Head of caudate nucleus (tissue), 42 donors: Measurements from ENCODE around the gene FLNB.
"Not testable (repeated sequence)": the region's sequence is repeated elsewhere in the genome, so short reads cannot be mapped to it uniquely, and the experiment has no call there.

ENCODE experiments used
- DNase-seq, 42 donors: peaks; one replicate each; pipeline versions ENCODE4 v3.0.0 to v3.0.0-alpha.2; 2020 to 2021; ENCODE audit warnings: mixed read lengths in 7 of 42
- intact Hi-C: fragments of 100-400 bp; cut with DNase I; formaldehyde crosslinking; loops from one replicate; pipeline ENCODE4 v1.15.0; 2022

Gene FLNB

DNA sequence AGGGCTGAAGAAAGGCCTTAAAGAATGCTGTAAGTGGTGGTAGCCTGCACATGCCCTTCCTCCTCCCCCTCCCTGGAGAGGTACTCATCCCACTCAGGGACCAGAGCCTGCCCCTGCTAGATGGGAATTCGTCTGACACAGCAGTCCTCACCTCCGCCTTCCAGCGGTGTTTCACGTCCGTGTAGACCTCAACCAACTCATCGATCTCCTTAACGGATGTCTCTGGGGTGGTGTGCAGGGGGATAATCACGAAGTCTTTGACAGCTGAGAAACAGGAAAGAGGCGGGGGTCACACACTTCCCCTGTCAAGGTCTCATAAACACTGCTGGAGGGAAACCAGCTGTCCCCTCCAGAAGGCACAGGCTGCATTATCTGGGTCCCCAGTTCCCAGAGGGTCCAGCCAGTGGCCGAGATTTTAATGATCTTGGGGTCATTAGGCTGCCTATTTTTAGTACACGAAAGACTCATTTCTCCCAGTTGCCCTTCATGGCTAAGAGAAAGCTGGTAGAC is 192.7 kb downstream of the FLNB start:
- no peak for DNase-seq
- intact Hi-C loops = no loop called here

DNA sequence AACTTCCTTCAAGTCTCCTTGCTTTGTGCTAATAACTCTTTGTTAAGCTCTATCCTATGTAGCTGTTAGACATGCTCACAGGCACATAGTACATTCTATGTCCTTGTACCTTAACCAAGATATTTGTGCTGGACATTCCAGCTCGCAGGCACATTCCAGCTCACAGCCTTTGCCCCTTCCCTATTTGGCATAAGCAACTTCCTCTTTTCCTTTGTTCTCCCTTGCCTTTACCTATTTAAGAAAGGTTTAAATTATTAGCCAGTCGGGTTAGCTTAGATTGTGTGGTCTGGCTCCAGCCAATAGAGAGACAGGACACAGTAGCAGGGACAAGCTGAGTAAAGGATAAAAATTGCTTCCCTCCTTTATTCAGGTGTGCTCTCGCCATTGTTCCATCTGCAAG is 193.2 kb downstream of the FLNB start:
- intact Hi-C loops, DNase-seq: not testable (repeated sequence)

DNA sequence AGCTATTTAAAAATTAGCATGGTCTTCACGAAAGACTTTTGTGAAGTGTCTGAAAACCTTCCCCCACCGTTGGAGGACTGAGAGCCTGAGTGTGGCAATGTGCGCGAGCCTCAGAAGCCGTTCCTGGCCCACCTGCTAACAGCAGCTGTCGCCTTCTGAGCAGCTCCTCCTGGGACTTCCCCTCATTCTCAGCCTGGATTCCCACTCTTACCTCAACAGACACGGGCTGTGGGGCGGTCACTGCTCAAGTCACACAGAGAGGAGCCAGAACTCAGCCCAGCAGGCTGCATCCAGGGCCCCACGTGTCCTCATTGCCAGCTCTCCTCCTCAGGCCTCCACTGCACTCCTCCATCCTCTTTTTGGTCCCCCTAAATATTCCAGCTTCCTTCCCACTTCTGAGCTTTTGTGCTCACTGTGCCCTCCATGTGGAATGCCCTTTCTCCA is 194.7 kb downstream of the FLNB start:
- intact Hi-C loops = no loop called here
- DNase-seq = no peak

DNA sequence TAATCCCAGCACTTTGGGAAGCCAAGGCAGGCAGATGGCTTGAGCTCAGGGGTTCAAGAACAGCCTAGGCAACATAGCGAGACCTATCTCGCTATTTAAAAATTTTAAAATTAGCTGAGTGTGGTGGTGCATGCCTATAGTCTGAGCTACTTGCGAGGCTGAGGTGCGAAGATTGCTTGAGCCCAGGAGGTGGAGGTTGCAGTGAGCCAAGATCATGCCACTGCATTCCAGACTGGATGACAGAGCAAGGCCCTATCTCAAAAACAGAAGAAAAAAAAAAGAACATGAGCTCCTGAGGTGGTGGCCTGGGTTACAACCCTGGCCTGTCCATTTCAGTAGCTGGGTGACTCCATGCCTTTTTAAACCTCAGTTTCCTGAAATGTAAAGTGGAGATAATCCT is 195.3 kb downstream of the FLNB start:
- intact Hi-C loops = no loop called here
- DNase-seq = no peak

DNA sequence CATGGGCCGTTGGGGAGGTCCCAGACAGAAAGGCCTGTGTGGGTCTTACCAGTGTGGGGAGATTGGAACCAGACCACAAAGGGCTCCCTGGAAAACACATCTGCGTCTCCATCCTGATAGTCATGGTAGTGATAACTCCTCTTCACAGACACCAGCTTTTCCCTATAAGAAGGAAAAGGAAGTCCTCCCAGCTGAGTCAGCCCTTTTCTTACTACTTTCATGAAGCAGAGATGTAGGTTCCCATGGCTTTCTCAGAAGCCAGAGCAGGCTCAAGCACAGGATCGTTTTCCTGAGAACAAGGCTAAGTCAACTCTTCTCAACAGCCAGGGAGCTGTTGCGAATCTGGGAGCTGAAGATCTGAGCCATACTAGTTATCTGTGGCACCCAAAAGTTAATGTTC is 196.5 kb downstream of the FLNB start:
- intact Hi-C loops = no loop called here
- DNase-seq = no peak

DNA sequence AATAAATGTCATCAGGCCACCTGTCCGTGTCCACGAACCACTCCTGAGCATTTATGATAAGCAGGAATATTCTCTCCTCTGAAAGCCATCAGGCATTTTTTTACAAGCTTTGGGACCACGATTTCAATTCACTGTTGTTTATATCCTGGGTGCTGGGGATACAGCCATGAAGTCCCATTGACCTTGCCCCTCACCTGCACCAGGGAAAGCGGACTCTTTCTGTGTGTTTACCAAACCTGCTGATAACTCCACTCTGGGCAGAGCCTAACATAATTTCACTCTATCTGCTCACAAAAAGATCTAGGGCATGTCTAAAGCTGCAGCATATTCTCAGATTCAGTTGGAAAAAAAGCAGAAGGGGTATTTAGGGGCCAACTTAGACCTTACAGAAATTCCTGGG is 197.8 kb downstream of the FLNB start:
- intact Hi-C loops = no loop called here
- DNase-seq = no peak

DNA sequence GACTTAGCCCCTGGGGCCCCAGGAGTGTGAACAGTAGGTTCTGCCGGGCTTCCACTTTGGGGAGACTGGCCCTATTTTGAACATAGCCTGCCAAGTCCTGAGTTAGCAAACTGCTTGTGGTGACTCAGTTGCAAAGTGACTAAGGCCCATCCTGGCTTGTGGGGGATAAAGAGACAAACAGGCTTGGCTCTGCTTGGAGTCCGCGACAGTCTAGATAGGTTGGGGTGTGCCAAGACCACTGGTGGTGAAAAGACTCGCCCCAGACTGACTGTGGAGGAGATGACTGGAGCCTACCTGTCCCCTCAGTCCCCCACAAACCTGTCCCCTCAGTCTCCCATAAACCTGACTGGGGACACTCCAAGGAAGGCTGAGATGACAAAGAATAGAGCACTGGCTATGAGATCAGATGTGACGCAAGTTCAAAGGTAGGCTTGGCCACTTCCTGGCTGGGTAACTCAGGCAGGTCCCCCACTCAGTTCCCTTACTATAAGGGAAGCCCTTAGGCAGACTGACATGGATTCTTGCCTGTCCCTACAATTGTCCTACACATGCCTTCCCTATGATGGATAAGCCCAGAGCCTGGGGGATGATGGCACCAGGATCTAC is 198.3 kb downstream of the FLNB start:
- intact Hi-C loops = no loop called here
- peak in 1 of 42 donors; percentile 1 for DNase-seq

DNA sequence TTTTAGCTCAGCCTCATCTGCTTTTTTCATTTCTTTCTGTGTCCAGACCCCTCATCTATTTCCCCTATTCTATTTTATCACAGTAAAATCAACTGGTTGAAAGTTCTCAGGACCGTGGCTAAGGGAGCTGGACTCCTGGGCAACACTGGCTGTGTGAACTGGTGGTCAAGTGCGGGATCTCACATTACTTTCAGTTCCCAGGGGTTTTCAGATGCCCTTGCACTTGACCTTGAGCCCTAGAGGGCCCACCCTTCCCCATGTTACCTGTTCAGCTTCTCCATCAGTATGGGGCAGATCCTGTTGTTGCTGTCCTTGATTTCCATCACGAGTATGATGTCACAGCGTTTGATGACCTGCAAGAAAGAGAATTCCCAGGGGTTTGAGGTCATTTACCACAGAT is 199.7 kb downstream of the FLNB start:
- intact Hi-C loops = no loop called here

DNA sequence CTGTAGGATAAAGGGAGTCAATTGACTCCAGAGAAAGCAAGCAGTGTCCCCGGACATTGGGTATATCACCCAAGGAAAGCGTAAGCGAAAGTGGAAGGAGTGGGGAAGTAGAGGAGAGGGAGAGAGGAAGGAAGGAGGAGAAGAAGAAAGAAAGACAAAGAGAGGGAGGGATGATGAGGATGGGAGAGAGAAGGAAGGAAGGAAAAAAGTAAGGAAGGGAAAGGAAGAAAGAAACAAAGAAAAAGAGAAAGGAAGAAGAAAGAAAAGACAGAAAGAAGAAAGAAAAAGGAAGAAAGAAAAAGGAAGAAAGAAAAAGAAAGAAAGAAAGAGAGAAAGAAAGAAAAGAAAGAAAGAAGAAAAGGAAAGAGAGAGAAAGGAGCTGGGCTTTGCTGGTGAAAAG is 201.7 kb downstream of the FLNB start:
- no peak for DNase-seq
- intact Hi-C loops = no loop called here

More for the DNA sequence above, 199.7 kb downstream of the FLNB start:
- DNase-seq = peak in 1 of 42 donors; percentile 5

DNA sequence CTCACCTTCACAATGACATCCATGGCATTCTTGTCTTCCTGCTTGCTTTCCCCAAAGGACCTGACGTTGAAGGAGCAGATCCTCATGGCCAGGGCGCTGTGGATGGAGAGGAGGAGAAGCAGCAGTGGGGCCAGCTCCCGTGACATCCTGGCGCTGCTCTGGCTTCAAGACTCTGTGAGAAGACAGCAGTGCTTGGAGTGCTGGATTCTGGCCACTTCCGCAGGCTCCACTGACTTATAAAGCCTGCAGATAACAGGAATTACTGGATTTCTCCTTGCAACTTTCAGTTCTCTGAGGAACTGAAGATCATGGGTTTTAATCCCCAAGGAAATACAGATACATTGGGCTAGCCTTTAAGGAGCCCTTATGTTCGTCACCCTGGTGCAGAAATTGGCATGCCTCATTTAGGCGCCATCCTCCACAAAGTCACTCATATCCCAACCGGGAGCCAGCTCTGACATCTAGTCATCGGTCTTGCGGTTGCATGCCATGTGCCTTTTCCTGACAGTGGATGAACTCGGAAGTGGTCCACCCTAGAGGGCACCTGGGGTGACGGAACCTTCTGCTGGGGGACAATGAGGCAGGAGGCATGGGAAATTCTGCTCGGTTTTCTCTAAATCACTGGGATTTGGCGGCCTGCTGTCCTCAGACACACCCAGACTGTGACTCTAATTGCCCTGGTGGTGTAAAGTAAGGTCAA is 202.7 kb downstream of the FLNB start, which contains the start of gene DNASE1L3:
Gene DNASE1L3 (minus strand): TSS at position 212 of the 700 bp plus-strand sequence. CDS start 66 bp downstream, at position 146.
- intact Hi-C loops = no loop called here
- peak in 1 of 42 donors; percentile 19 for DNase-seq

DNA sequence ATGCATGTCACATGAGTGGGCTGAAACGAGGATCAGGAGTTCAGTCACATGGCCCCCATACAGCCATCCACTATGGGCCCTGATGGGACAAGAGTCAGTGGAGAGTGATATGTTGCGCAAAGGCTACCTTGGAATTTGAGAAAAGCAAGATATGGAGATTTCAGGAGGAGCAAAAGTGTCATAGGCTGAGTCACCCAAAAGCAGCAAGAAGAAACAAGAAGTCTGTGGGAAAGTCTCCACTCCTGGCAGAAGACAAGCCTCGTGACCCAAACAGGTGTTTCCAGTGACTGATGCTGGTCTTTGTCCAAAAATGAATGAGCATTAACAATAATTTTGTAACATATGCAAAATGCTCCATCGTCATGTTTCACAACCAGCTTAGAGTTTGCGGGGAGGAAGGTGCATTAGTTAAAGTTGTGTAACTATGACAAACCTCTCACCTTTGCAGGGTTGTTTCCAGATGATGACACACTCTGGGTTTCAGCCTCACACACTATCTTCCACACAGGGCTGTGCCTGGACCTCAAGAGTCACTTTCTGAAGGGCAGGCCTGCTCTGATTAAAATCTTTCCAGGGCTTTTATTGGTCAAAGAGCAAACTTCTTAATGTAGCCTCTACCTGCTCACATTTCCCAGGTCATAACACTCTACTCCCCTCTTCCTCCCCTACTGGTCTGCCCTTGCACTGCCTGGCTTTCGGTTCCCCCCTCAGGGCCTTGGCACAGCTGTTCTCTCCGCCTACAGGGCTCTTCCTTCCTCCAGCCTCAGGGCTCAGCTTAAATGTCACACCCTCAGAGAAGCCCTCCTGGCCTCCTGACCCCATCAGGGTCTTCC is 206.5 kb downstream of the FLNB start:
- peak in 4 of 42 donors; percentile 12 to 47 (median 27) for DNase-seq
- intact Hi-C loops = no loop called here

DNA sequence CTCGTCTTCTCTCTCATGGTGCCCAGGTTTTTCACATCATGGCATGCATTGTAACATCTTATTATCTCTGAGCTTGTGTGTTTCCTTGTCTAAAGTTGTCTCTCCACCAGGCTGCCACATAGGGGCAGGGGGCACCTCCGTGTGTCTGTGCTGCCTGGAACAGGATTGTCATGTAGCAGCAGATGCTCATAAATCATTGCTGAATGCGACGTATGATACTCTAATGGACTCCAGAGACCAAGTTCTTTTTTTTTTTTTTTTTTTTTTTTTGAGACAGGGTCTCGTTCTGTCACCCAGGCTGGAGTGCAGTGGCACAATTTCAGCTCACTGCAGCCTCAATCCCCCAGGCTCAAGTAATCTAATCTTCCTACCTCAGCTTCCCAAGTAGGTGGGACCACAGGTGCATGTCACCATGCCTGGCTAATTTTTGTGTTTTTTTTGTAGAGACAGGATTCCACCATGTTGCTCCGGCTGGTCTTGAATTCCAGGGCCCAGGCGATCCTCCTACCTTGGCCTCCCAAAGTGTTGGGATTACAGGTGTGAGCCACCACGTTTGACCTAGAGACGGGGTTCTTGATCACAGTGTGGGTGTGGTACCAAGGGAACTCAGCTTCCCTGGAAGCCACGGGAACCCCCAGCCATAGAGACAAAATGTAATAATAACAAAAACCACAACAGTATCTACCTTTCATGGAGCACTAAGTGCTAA is 207.2 kb downstream of the FLNB start:
- intact Hi-C loops = no loop called here
- DNase-seq = peak in 1 of 42 donors; percentile 15

DNA sequence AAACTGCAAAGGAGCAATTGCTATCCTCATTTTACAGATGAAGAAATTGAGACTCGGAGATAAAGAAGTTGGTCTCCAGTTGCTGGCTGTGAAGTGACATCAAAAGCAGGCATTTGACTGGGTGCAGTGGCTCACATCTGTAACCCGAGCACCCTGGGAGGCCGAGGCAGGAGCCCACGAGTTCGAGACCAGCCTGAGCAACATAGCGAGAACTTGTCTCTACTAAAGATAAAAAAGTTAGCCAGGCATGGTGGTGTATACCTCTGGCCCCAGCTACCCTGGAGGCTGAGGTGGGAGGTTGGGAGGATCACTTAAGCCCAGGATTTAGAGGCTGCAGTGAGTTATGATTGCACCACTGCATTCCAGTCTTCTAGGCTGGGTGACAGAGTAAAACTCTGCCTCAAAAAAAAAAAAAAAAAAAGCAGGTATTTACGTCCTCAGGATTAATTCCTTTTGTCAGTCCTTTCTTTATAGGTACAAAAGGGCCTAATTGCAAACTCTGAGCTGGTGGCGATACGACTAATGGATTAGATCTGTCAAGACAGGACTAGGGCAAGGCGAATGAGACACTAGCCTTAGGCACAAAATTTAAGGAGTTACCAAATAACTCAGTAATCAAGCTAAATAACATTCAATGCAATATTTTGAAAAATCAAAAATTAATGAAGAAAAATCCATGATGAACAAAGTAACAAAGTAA is 208.4 kb downstream of the FLNB start:
- peak in 1 of 42 donors; percentile 3 for DNase-seq
- intact Hi-C loops = no loop called here

DNA sequence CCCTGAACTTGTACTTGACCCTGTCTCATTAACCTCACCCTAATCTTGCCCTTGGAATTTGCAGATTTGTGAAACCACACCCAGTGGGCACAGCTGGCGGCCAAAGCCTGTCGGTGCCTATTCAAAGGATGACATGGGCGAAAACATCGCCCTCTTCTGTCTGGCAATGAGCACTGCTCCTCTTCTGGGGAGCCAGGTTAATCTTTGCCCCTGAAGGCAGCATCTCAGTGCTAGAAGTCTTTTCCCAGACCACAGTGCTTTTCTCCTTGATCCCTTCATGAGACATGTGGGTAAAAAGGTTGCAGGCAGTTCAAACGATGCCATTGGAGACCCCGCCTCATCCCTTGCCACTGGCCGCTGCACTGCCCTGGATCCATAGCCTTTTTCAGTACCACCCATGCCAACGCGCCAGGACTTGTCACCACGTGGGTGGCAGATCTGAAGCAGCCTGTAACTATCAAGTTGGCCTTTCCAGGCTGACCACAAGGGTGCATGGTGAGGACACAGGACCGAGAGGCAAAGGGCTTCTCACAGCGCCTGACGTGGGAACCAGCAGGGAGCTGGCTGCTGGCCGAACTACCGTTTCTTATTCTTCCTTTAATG is 209.1 kb downstream of the FLNB start:
- peak; percentile 46 to 87 (median 75) for DNase-seq
- intact Hi-C loops = no loop called here

DNA sequence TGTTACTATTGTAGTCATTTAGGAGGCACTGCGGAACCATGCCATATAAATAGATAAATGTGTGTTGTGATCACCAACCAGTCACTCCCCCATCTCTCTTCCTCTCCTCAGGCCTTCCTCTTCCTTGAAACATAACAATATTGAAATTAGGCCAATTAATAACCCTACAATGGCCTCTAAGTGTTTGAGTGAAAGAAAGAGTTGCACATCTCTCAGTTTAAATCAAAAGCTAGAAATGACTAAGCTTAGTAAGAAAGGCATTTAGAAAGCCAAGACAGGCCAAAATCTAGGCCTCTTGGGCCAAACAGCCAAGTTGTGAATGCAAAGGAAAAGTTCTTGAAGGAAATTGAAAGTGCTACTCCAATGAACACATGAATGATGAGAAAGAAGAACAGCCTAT is 210.7 kb downstream of the FLNB start:
- intact Hi-C loops = no loop called here
- no peak for DNase-seq
